ENCODE results near the gene SBF2.

- TF ChIP-seq, protein P1, sequence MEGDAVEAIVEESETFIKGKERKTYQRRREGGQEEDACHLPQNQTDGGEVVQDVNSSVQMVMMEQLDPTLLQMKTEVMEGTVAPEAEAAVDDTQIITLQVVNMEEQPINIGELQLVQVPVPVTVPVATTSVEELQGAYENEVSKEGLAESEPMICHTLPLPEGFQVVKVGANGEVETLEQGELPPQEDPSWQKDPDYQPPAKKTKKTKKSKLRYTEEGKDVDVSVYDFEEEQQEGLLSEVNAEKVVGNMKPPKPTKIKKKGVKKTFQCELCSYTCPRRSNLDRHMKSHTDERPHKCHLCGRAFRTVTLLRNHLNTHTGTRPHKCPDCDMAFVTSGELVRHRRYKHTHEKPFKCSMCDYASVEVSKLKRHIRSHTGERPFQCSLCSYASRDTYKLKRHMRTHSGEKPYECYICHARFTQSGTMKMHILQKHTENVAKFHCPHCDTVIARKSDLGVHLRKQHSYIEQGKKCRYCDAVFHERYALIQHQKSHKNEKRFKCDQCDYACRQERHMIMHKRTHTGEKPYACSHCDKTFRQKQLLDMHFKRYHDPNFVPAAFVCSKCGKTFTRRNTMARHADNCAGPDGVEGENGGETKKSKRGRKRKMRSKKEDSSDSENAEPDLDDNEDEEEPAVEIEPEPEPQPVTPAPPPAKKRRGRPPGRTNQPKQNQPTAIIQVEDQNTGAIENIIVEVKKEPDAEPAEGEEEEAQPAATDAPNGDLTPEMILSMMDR (IDR thresholded peaks at IDR 0.05; ENCODE audit: low read depth, low read length, poor library complexity, severe bottlenecking): no peak
- no peak for TF ChIP-seq EZH2phosphoT487 (IDR thresholded peaks at IDR 0.05; ENCODE audit: borderline replicate concordance, low read length)
These were observed 11.9 kb downstream of the SBF2 start for GRCh38 chr11:10282117-10282516.
